ENCODE data around the gene GLB1L3.

GLB1L3 gene

DNA sequence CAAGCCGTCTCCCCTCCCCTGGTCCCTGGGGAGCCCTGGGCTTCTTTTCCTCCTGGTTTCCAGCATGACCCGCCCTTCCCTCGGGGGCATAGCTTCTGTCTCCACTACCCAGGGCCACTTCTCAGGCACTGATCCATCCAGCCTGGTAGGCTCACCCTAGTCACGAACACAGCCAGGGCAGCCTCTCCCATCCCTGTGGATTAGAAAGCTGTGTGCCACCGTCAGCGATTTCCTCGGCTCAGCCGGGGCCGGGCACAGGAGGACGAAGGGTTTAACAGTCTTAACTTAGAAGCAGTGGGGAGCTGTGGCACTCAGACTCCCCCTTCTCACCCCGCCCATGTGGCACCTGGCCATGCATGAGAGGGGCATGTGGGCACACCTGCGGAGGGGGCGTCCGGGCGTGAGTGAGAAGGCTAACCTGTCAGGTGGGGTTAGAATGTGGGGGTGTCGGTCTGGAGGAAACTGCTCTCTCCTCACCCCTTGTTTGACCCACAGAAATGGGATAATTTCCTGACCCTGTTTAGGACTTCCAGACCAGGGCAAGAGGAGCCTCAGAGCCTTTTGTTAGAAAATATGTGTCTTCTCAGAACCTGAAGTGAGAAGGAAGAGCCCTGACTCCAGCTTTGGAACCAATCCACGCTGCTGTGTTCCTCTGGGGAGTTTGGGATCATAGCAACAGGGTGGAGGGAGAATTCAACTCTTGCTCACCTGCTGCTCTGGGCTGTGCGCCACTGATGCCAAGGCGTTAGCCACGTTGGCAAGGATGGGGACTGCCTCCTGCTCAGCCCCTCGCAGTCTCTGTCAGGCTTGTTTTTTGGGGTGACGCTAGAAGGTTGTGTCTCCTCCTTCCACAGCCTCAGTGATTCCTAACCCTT is 70.2 kb downstream of the GLB1L3 start:
- DNase-seq, result no peak

GRCh38 chr11:134346976-134347350 is 70.8 kb downstream of the GLB1L3 start:
- DNase-seq, result no peak

GRCh38 chr11:134347441-134347840 is 71.3 kb downstream of the GLB1L3 start:
- no peak for DNase-seq

- DNase-seq, result no peak
Observed at GRCh38 chr11:134349109-134349801, 73.1 kb downstream of the GLB1L3 start.

DNA sequence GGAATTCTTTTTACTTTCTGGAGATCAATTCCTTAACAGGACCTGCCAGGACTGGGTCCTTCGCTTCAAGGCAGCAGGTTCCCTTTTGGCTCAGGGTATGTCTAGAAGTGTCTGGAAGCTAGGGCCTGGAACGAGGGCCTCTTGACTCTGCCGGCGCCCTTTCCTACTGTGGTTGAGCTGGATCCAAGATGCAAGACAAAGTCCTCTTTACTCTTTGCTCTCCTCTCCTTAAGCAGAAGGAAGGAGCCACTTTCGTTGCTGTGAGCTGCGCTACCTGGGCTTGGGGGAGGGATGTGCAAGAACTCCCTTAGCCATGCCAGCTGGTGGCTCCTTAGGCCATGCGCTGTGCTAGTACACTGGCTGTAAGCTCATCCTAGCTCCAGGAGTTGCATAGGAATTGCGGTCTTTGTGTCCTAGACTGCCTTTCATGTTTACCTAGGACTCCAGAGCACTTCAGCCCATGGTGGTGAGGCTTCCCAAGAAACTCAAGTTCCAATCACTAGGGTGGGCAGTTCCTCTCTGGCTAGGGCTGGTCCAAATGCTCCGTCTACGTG is 73.7 kb downstream of the GLB1L3 start:
- no peak for DNase-seq

GRCh38 chr11:134350381-134350780 is 74.2 kb downstream of the GLB1L3 start:
- no peak for DNase-seq

DNA sequence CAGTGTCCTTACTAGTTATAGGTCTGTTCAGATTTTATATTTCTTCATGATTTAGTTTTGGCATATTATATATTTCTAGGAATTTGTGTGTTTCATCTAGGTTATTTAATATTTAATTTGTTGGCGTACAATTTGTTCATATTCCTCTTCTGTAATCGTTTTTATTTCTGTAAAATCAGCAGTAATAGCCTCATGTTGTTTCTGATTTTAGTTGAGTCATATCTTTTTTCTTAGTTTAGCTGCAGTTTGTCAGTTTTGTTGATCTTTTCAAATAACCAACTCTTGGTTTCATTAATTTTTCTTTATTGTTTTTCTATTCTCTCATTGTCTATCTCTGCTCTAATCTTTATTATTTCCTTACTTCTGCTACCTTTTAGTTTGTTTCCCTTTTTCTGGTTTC is 75.9 kb downstream of the GLB1L3 start:
- DNase-seq, result no peak

DNA sequence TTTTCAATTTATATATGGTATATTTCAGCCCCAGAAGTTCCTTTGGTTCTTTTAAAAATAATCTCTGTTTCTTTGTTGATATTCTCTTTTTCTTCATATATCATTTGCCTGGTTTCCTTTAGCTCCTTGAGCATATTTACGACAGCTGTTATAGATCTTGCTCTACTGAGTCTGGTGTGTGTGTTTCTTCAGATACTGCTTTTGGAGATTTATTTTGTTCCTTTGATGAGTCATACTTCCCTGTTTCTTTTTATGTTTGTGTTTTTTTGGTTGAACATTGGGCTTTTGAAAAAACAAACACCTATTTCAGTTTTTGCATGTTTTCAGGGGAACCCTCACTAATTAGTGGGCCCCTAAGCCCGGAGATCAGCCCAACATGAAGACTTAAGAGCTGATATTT is 79.0 kb downstream of the GLB1L3 start:
- no peak for DNase-seq

DNA sequence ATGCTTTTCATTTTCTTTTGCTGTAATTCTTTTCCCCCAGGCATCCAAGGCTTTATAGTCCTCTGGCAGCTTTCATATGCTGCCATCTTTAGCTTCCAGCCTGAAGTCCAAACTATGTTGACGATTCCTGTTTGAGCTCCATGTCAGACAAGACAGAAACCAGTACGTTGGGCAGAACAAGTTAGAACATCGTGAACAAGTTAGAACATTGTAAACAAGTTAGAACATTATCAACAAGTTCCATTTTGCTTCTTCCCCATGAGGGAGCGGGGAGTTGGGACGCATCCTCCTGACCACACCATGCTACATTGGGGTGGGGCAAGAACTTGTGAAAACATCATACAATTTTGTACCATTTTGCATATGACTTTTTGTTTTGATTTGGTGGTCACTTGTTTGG is 79.5 kb downstream of the GLB1L3 start:
- DNase-seq, result no peak

DNA sequence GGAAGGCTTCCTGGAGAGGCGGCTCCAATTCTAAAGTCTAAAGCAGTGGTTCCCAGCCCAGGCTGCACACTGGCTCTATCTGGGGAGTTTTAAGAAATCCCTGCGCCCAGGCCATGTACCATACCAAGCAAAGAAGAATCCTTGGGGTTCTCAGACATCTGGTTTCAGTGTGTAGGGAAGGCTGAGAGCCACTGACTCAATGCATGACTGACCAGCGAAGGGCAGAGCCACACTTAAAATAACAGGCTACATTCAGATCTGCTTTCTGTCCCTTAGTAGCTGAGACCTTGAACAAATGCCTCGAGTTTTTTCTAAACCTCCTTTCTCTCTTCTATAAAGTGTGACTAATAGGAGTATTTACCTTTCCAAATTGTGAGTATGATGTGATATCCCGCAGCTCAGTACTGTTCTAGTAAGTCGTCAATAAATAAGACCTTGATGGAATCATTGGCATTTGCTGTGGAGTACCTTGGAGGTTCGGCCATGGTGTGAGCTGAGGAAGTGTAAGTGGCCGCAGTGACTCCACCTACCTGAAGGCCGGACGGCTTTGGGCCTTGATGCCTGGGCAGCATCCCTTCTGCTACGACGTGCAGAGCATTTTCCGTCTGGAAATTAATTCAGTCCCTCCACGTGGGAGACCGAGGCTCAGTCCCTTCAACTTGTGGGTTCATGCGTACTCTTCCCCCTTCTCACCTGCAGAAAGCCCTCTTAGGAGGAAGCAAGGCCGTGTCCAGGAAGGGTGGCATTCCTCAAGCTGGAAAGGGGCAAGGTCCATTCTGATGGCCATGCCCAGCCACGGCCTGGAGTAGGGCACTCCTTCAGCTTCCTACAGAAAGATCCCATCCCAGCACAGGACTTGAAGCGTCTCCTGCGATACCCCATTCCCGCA is 80.7 kb downstream of the GLB1L3 start:
- DNase-seq, result no peak

- no peak for DNase-seq
Observed at GRCh38 chr11:134357545-134357839, 81.3 kb downstream of the GLB1L3 start.

- no peak for DNase-seq
Observed at GRCh38 chr11:134358165-134358855, 82.1 kb downstream of the GLB1L3 start.

DNA sequence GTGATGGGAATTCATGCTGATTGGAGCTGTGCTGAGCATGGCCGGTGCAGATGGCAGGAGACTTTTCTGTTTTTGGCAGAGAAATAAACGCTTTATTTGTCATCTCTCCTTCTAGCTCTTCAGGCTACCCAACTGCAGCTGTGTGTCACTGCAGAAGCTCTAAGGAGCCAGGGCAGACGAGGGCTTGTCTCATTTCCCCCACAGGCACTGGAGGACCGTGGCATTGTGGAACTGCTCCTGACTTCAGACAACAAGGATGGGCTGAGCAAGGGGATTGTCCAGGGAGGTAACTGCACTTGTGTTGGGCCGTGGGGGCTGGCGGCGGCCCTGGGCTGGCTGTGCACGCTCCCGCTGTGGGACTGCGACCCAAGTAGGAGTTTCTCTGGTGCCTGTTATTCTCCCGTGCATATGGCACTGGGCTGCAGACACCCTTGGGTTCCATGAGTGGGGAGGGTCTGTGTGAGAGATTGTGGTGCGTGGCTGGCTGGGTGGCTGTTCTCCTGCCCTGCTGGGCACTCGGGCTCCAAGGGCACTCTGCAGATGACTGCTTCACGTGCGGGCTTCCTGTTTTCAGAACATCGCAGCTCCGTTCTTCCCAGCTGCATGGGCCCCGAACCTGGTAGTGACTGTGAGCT is 82.8 kb downstream of the GLB1L3 start:
- no peak for DNase-seq

DNA sequence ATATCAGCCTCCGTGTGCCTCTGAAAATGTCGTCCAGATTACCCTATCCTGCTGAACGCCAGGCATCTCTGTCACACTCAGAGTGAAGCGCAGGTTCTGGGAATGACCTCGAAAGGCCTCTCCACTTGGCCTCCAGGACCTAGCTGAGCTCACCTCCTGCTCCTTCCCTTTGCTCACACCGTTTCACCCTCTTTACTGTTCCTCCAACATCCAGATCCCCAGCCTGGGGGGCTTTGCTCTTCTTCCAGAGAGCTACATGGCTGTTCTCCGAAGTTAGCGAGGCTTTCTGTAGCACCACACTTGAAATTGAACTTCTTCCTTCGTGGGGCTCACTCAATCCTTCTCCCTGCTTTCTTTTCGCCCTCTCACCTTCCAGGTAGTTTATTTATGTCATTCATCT is 83.5 kb downstream of the GLB1L3 start:
- DNase-seq, result no peak

DNA sequence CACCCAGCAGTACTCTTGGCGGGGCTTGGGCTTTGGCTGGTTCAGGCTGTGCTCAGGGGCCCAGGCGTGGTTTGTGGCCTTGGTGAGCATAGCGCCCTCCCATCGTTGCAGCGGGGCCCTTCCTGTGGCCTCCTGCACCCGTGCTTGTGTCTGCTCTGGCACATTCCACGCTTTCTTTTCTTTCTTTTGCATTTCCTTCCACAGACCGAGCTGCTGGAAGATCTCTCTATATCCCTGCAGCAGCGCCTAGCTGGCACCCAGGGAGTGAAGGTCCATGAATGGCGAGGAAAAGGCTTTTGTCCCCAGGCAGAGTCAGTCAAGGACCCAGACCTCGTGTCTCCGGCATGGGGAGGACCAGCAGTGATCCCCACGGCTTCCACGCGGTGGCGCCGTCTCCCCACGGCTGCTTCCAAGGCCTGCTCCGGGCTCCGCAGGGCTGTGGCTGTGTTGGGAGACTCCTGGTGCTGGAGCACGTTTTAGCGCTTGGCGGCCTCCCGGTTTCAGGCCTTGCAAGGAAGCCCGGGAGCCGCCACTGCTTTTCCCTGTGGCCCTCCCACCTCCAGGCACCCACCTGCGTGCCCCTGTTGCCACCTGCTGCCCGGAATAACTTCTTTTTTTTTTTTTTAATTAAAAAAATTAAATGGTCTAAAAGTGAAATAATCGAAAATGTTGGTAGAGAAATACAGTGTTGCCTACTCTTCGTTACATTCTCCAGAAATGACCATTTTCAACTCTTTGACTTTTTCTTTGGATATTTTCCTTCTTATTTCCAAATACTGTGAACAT is 84.1 kb downstream of the GLB1L3 start:
- peak; percentile 69 for DNase-seq

GRCh38 chr11:134361661-134362060 is 85.5 kb downstream of the GLB1L3 start:
- no peak for DNase-seq

GRCh38 chr11:134362192-134362901 is 86.2 kb downstream of the GLB1L3 start:
- no peak for DNase-seq

DNA sequence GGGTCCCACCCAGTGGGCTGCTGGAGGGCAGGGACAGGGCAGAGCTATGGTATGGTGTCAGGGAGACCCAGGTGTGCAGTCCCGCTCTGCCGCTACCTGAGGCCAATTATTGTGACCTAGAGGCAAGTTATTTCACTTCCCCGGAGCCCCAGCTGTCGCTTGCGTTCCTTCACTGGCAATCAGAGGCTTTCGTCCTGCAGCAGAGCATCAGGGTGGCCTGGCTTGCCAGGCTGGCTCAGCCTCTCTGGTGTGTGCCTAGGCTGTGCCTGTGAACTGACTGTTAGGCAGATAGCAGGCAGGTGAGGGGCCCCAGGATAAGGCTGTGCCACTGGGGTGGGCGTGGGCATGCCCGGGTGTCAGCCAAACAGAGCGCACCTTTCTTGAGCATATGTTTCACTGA is 87.0 kb downstream of the GLB1L3 start:
- DNase-seq, result no peak

- DNase-seq, result no peak
Observed at GRCh38 chr11:134363592-134363991, 87.4 kb downstream of the GLB1L3 start.

DNA sequence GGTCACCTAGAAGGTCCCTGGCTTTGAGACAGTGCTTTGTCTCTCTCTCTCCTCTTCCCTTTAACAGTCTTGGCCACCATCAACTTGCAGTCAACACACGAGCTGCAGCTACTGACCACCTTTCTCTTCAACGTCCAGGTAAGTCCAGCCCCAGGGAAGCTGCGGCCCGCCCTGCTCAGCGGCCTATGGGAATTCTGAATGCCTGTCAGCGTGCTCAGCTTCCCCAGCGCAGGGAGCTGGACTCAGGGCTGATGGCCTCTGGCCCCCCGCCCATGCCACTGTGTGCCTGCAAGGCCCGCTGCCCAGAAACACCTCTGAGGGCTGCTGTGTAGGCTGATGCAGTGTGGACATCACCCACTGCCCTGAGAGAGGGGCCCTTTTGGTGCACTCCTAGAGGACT is 88.1 kb downstream of the GLB1L3 start:
- no peak for DNase-seq

Measured in GDM1 (cell line).